Body of pancreas (tissue), 4 donors: ENCODE measurements around the gene MRAP. TPM values are rescaled to one million over a fixed set of nuclear protein-coding genes. Genes with fewer than 3 reads are reported as not detected.

ENCODE experiments used
- ATAC-seq: fragments of 150-250 bp; one replicate; pipeline ENCODE4 v1.9.1; 2016
- DNase-seq, 4 donors: peaks; one replicate each; pipeline ENCODE4 v3.0.0-alpha.2; 2019
- H3K27ac ChIP-seq, 4 donors: fragments of 200-600 bp; sonication (generic); 1 replicate in 3 of 4; 2 replicates in 1 of 4; pipeline versions ENCODE4 v1.5.1 to v1.6.1; 2016 to 2019; ENCODE audit warnings: mild to moderate bottlenecking in 1 of 4, mixed read lengths in 1 of 4, moderate library complexity in 1 of 4
- H3K27me3 ChIP-seq, 2 donors: fragments of 200-600 bp; sonication (generic); one replicate each; pipeline ENCODE4 v1.6.0; 2016; ENCODE audit warnings: mild to moderate bottlenecking in 1 of 2
- H3K36me3 ChIP-seq, 2 donors: fragments of 200-600 bp; sonication (generic); replicated peaks in 1 of 2; 2 replicates each; pipeline ENCODE4 v1.5.1; 2016; ENCODE audit warnings: low read depth in 2 of 2; ENCODE audit not compliant: insufficient read depth in 1 of 2
- H3K4me1 ChIP-seq: fragments of 200-600 bp; sonication (generic); one replicate; pipeline ENCODE4 v1.6.0; 2016
- H3K4me3 ChIP-seq, 2 donors: fragments of 200-600 bp; sonication (generic); 1 replicate in 1 of 2; 2 replicates in 1 of 2; pipeline ENCODE4 v1.5.1; 2016 to 2019
- H3K9me3 ChIP-seq, 3 donors: fragments of 200-600 bp; sonication (generic); 1 replicate in 2 of 3; 2 replicates in 1 of 3; pipeline ENCODE4 v1.5.1; 2016
- CTCF ChIP-seq, 7 experiments: fragments of 450-650 bp in 4 of 7; fragments of 200-600 bp in 3 of 7; sonication (generic) in 3 of 7; IDR thresholded peaks; one replicate each; pipeline ENCODE4 v1.5.1; 2016 to 2019; ENCODE audit warnings: antibody characterized with exemption in 7 of 7
- POLR2A ChIP-seq, 3 donors: fragments of 450-650 bp; IDR thresholded peaks; one replicate each; pipeline ENCODE4 v1.6.1; 2016; ENCODE audit warnings: antibody characterized with exemption in 3 of 3, mild to moderate bottlenecking in 2 of 3
- WGBS, 2 donors: methylation state at CpG; one replicate each; pipeline ENCODE4 v1.1.5; 2017; 5-methylcytosine and 5-hydroxymethylcytosine counted together
- intact Hi-C: fragments of 100-400 bp; cut with DNase I; formaldehyde crosslinking; loops from one replicate; pipeline ENCODE4 v1.15.1; 2023
- total RNA-seq, 2 donors: library from RNA; depleted of rRNA; stranded (reverse); fragments of >200 nt; gene quantifications; one replicate each; pipeline ENCODE4 v1.1.0, GENCODE V29; 2016

MRAP gene
- total RNA-seq, result under 1 TPM in 1 of 2 donors, not detected in 1; 0.66 TPM

GRCh38 chr21:32298658-32299081 is at the start of gene MRAP:
Gene MRAP, plus strand, starts transcription at chr21:32298855. Its CDS starts 117 bp downstream, at chr21:32298972.
- no peak for TF ChIP-seq CTCF (IDR thresholded peaks at IDR 0.05)
- TF ChIP-seq POLR2A (IDR thresholded peaks at IDR 0.05), result no peak
- no peaks in the 10 kb centered on the region for H3K9me3 ChIP-seq
- H3K4me1 ChIP-seq, result no peaks in the 10 kb centered on the region
- intact Hi-C loops, result no loop called here
- WGBS, 2 donors, result 62 to 66% methylated on average over 9 to 14 of the region's 14 CpGs
- no peak for DNase-seq
- no peak within 1 kb of the TSS for H3K27ac ChIP-seq
- no peaks in the 10 kb centered on the region for H3K36me3 ChIP-seq
- H3K27me3 ChIP-seq, result no peaks in the 10 kb centered on the region
- ATAC-seq, result no peak
- H3K4me3 ChIP-seq, result no peak within 1 kb of the TSS

- ATAC-seq, result no peak
These were observed 49.0 kb upstream of the MRAP start for GRCh38 chr21:32249511-32250280.

GRCh38 chr21:32252136-32252535 is 46.5 kb upstream of the MRAP start:
- TF ChIP-seq CTCF (IDR thresholded peaks at IDR 0.05), result no peak
- no peak for TF ChIP-seq POLR2A (IDR thresholded peaks at IDR 0.05)
- intact Hi-C loops, result no loop called here
- H3K27me3 ChIP-seq, result no peaks in the 10 kb centered on the region
- DNase-seq (no peak), ATAC-seq (no peak)
- H3K36me3 ChIP-seq, result no peaks in the 10 kb centered on the region
- peaks cover 12% of the 10 kb centered on the region for H3K4me1 ChIP-seq
- no peak overlapping the region for H3K27ac ChIP-seq
- no peaks in the 10 kb centered on the region for H3K9me3 ChIP-seq
- no peak overlapping the region for H3K4me3 ChIP-seq

More at GRCh38 chr21:32249511-32250280, 49.0 kb upstream of the MRAP start:
- no peak for DNase-seq
- Histone ChIP-seq H3K4me1 (no peaks in the 10 kb centered on the region), H3K4me3 (no peak overlapping the region), H3K27me3 (no peaks in the 10 kb centered on the region), H3K36me3 (no peaks in the 10 kb centered on the region), H3K27ac (no peak overlapping the region), H3K9me3 (no peaks in the 10 kb centered on the region)
- 64 to 70% methylated on average over 15 of the region's 15 CpGs for WGBS, 2 donors
- TF ChIP-seq POLR2A (IDR thresholded peaks at IDR 0.05) (no peak), CTCF (IDR thresholded peaks at IDR 0.05) (no peak)
- intact Hi-C loops, result no loop called here

- peak; percentile 28 for ATAC-seq
- no peak overlapping the region for H3K27ac ChIP-seq
- intact Hi-C loops, result no loop called here
- TF ChIP-seq POLR2A (IDR thresholded peaks at IDR 0.05) (no peak), CTCF (IDR thresholded peaks at IDR 0.05) (no peak)
- H3K4me3 ChIP-seq, result no peak overlapping the region
- no peaks in the 10 kb centered on the region for H3K27me3 ChIP-seq
- H3K4me1 ChIP-seq, result peaks cover 23% of the 10 kb centered on the region
- no peaks in the 10 kb centered on the region for H3K9me3 ChIP-seq
- 64 to 74% methylated on average over 4 to 7 of the region's 7 CpGs for WGBS, 2 donors
- H3K36me3 ChIP-seq, result no peaks in the 10 kb centered on the region
- DNase-seq, result peak; percentile 31 to 59 (median 40)
These were observed 45.4 kb upstream of the MRAP start for GRCh38 chr21:32253215-32253641.

- Histone ChIP-seq H3K36me3 (no peaks in the 10 kb centered on the region), H3K4me1 (peaks cover 25% of the 10 kb centered on the region), H3K4me3 (no peak overlapping the region), H3K27ac (peak overlapping the region in 1 of 4 donors; percentile 59), H3K9me3 (no peaks in the 10 kb centered on the region), H3K27me3 (no peaks in the 10 kb centered on the region)
- whole genome bisulfite sequencing, 2 donors, result 26 to 29% methylated on average over 12 of the region's 12 CpGs
- TF ChIP-seq CTCF (IDR thresholded peaks at IDR 0.05) (no peak), POLR2A (IDR thresholded peaks at IDR 0.05) (no peak)
- intact Hi-C loops, result loop anchor here (5.0 kb wide), 1 partner anchor 394 kb away; no protein-coding TSS in a partner anchor
- ATAC-seq (no peak), DNase-seq (no peak)
These were observed 42.4 kb upstream of the MRAP start for GRCh38 chr21:32256251-32256650.
